IMR-90 (cell line): ENCODE data around the gene TMEFF1. TPM values are rescaled to one million over a fixed set of nuclear protein-coding genes. Genes with fewer than 3 reads are reported as not detected.

Experiments
- ATAC-seq: fragments of 200-7000 bp; cut with Tn5 transposase; 2 replicates; pipeline ENCODE4 v1.9.1; 2020; ENCODE audit warnings: low read depth, mild to moderate bottlenecking, moderate library complexity
- BruUV-seq: library from RNA; stranded (reverse); fragments of 400-500 nt; replicated peaks from 2 replicates; lab custom pipeline; 2021; lab: Mats Ljungman, UMichigan
- CTCF ChIA-PET: fragments of 300-600 bp; formaldehyde crosslinking; extraction: SDS; loops from one replicate; lab custom pipeline; 2021; ENCODE audit warnings: antibody characterized with exemption; lab: Yijun Ruan, JAX
- POLR2A ChIA-PET: fragments of 300-600 bp; sonication (Branson Sonifier 250); formaldehyde crosslinking; loops from one replicate; lab custom pipeline; 2022; ENCODE audit warnings: antibody characterized with exemption; ENCODE audit not compliant: unreplicated experiment; lab: Charles Lee
- DNase-seq: peaks from one replicate; pipeline ENCODE4 v3.0.0; 2013
- H2AFZ ChIP-seq: replicated peaks from 2 replicates; pipeline ENCODE3; 2013; ENCODE audit warnings: low read length, mild to moderate bottlenecking; ENCODE audit not compliant: poor library complexity
- H2AK5ac ChIP-seq: 2 replicates; pipeline ENCODE4 v1.6.1; 2013; ENCODE audit warnings: low read depth, low read length, inconsistent platforms
- H2AK9ac ChIP-seq: replicated peaks from 2 replicates; pipeline ENCODE3; 2013; ENCODE audit warnings: mild to moderate bottlenecking, low read depth, low read length, moderate library complexity; ENCODE audit not compliant: poor library complexity
- H2BK120ac ChIP-seq: 2 replicates; pipeline ENCODE4 v1.6.1; 2013; ENCODE audit warnings: low read depth, low read length, inconsistent platforms
- H2BK15ac ChIP-seq: 3 replicates; pipeline ENCODE4 v1.6.1; 2013; ENCODE audit warnings: low read depth, low read length, inconsistent platforms
- H2BK20ac ChIP-seq: 2 replicates; pipeline ENCODE4 v1.6.1; 2013; ENCODE audit warnings: low read depth, mild to moderate bottlenecking, inconsistent platforms, low read length, moderate library complexity
- H2BK5ac ChIP-seq: 2 replicates; pipeline ENCODE4 v1.6.1; 2013; ENCODE audit warnings: mild to moderate bottlenecking, low read depth, low read length, inconsistent platforms; ENCODE audit not compliant: poor library complexity, severe bottlenecking
- H3K14ac ChIP-seq: replicated peaks from 2 replicates; pipeline ENCODE4 v1.6.1; 2013; ENCODE audit warnings: low read depth, low read length, inconsistent platforms
- H3K18ac ChIP-seq: 2 replicates; pipeline ENCODE4 v1.6.1; 2013; ENCODE audit warnings: low read depth, low read length, control low read depth
- H3K23ac ChIP-seq: 2 replicates; pipeline ENCODE4 v1.6.1; 2013; ENCODE audit warnings: low read depth, low read length, inconsistent platforms
- H3K27ac ChIP-seq: 2 replicates; pipeline ENCODE4 v1.5.1; 2013; ENCODE audit warnings: mild to moderate bottlenecking, control low read depth, low read length; ENCODE audit not compliant: insufficient read depth
- H3K27me3 ChIP-seq: 2 replicates; pipeline ENCODE4 v1.6.1; 2013; ENCODE audit warnings: low read length; ENCODE audit not compliant: control insufficient read depth, insufficient read depth
- H3K36me3 ChIP-seq: 2 replicates; pipeline ENCODE4 v1.6.1; 2013; ENCODE audit warnings: low read length, mixed read lengths; ENCODE audit not compliant: control insufficient read depth, insufficient read depth
- H3K4ac ChIP-seq: 2 replicates; pipeline ENCODE4 v1.6.1; 2013; ENCODE audit warnings: low read depth, low read length, inconsistent platforms
- H3K4me1 ChIP-seq: 2 replicates; pipeline ENCODE4 v1.6.1; 2013; ENCODE audit warnings: low read length, mixed read lengths; ENCODE audit not compliant: control insufficient read depth, insufficient read depth
- H3K4me2 ChIP-seq: 2 replicates; pipeline ENCODE4 v1.6.1; 2013; ENCODE audit warnings: low read depth, mild to moderate bottlenecking, control low read depth, low read length, moderate library complexity
- H3K4me3 ChIP-seq: 2 replicates; pipeline ENCODE4 v1.5.1; 2013; ENCODE audit warnings: low read depth, mild to moderate bottlenecking, control low read depth, low read length, moderate library complexity; ENCODE audit not compliant: insufficient read depth
- H3K56ac ChIP-seq: 2 replicates; pipeline ENCODE4 v1.6.1; 2013; ENCODE audit warnings: low read length, inconsistent platforms; ENCODE audit not compliant: insufficient read depth; ENCODE audit errors: extremely low read depth
- H3K79me1 ChIP-seq, 2 experiments: 2 replicates each; pipeline ENCODE4 v1.6.1; 2013; ENCODE audit warnings: low read length in 2 of 2, inconsistent platforms in 1 of 2, low read depth in 1 of 2
- H3K9ac ChIP-seq: 2 replicates; pipeline ENCODE4 v1.6.1; 2013; ENCODE audit warnings: low read depth, low read length, control low read depth
- H3K9me1 ChIP-seq: 2 replicates; pipeline ENCODE4 v1.6.1; 2013; ENCODE audit warnings: low read length, inconsistent platforms; ENCODE audit not compliant: insufficient read depth
- H3K9me3 ChIP-seq: 2 replicates; pipeline ENCODE4 v1.6.1; 2013; ENCODE audit warnings: low read length; ENCODE audit not compliant: control insufficient read depth, insufficient read depth
- H4K20me1 ChIP-seq: 2 replicates; pipeline ENCODE4 v1.6.1; 2013; ENCODE audit warnings: low read length, inconsistent platforms; ENCODE audit not compliant: insufficient read depth
- H4K5ac ChIP-seq: 2 replicates; pipeline ENCODE4 v1.6.1; 2013; ENCODE audit warnings: mild to moderate bottlenecking, low read depth, low read length, control low read depth
- H4K8ac ChIP-seq, 2 experiments: 2 replicates each; pipeline ENCODE4 v1.6.1; 2013; ENCODE audit warnings: low read depth in 2 of 2, low read length in 2 of 2, control low read depth in 1 of 2, inconsistent platforms in 1 of 2
- H4K91ac ChIP-seq: 2 replicates; pipeline ENCODE4 v1.6.1; 2013; ENCODE audit warnings: low read depth, low read length, inconsistent platforms; ENCODE audit not compliant: insufficient read depth
- BHLHE40 ChIP-seq: fragments of 150-350 bp; IDR thresholded peaks from 2 replicates; pipeline ENCODE4 v1.6.1; 2016; ENCODE audit warnings: mild to moderate bottlenecking, low read depth, low read length
- CEBPB ChIP-seq: IDR thresholded peaks from 2 replicates; pipeline ENCODE4 v1.6.1; 2012; ENCODE audit warnings: low read depth, low read length, improper control_type of control experiment
- CHD1 ChIP-seq: IDR thresholded peaks from 2 replicates; pipeline ENCODE4 v1.6.1; 2012; ENCODE audit warnings: low read depth, low read length, improper control_type of control experiment
- CTCF ChIP-seq: conservative IDR thresholded peaks from 2 replicates; pipeline ENCODE4 v1.5.1; 2012; ENCODE audit warnings: mild to moderate bottlenecking, low read depth, low read length, improper control_type of control experiment
- FOS ChIP-seq: fragments of 150-350 bp; IDR thresholded peaks from 2 replicates; pipeline ENCODE4 v1.6.1; 2016; ENCODE audit warnings: low read depth, low read length
- MAFK ChIP-seq: IDR thresholded peaks from 2 replicates; pipeline ENCODE4 v1.6.1; 2012; ENCODE audit warnings: low read depth, low read length, improper control_type of control experiment
- MXI1 ChIP-seq: IDR thresholded peaks from 2 replicates; pipeline ENCODE4 v1.6.1; 2012; ENCODE audit warnings: low read depth, mild to moderate bottlenecking, low read length, moderate library complexity, borderline replicate concordance
- NFE2L2 ChIP-seq: fragments of 150-350 bp; IDR thresholded peaks from 2 replicates; pipeline ENCODE4 v1.6.1; 2016; ENCODE audit warnings: low read depth, mild to moderate bottlenecking, low read length
- POLR2A ChIP-seq: IDR thresholded peaks from 2 replicates; pipeline ENCODE4 v1.6.1; 2012; ENCODE audit warnings: mild to moderate bottlenecking, low read depth, low read length
- RAD21 ChIP-seq: IDR thresholded peaks from 2 replicates; pipeline ENCODE4 v1.6.1; 2012; ENCODE audit warnings: low read length, improper control_type of control experiment
- RCOR1 ChIP-seq: IDR thresholded peaks from 2 replicates; pipeline ENCODE4 v1.6.1; 2012; ENCODE audit warnings: mild to moderate bottlenecking, low read length, improper control_type of control experiment; ENCODE audit not compliant: insufficient replicate concordance
- RFX5 ChIP-seq: IDR thresholded peaks from 2 replicates; pipeline ENCODE4 v1.8.0; 2012; ENCODE audit warnings: low read depth, mild to moderate bottlenecking, low read length, moderate library complexity
- SMC3 ChIP-seq: fragments of 150-350 bp; IDR thresholded peaks from 2 replicates; pipeline ENCODE4 v1.6.1; 2016; ENCODE audit warnings: low read depth, mild to moderate bottlenecking, antibody characterized with exemption, low read length, moderate library complexity
- USF2 ChIP-seq: fragments of 150-350 bp; IDR thresholded peaks from 2 replicates; pipeline ENCODE4 v1.6.1; 2017; ENCODE audit warnings: mild to moderate bottlenecking, antibody characterized with exemption, low read length, low read depth
- WGBS, 2 experiments: methylation state at CpG; one replicate each; pipeline versions ENCODE4 v1.1.5 to v1.1.7; 2013; ENCODE audit warnings: missing lambda C conversion rate in 2 of 2; ENCODE audit not compliant: insufficient read length in 1 of 2; ENCODE audit errors: extremely low coverage in 2 of 2; 5-methylcytosine and 5-hydroxymethylcytosine counted together
- dilution Hi-C: fragments of 300-500 bp; cut with HindIII; formaldehyde crosslinking; loops from one replicate; pipeline ENCODE4 v1.14.3; 2018; ENCODE audit warnings: low sequenced_read_pairs; ENCODE audit not compliant: unreplicated experiment
- in situ Hi-C: fragments of 300-500 bp; cut with MboI; formaldehyde crosslinking; loops from 3 replicates; pipeline ENCODE4 v1.14.3; 2019; ENCODE audit warnings: low sequenced_read_pairs, inconsistent platforms, mixed read lengths
- intact Hi-C: fragments of 100-400 bp; cut with micrococcal nuclease; formaldehyde crosslinking; loops from 2 replicates; pipeline ENCODE4 v1.10.0; 2022
- polyA plus RNA-seq, 3 experiments: library from polyadenylated mRNA; depleted of rRNA; stranded (reverse); fragments of >200 nt; gene quantifications; 2 replicates each; pipeline ENCODE4 v1.2.3, GENCODE V29; 2012; ENCODE audit warnings: low replicate concordance in 1 of 3
- total RNA-seq: library from RNA; depleted of rRNA; stranded (reverse); fragments of >200 nt; gene quantifications from 2 replicates; pipeline ENCODE4 v1.2.3, GENCODE V29; 2012
- TF ChIP-seq, protein P1 (sequence below): fragments of 150-350 bp; IDR thresholded peaks from 2 replicates; pipeline ENCODE4 v1.6.1; 2016; ENCODE audit warnings: low read depth, mild to moderate bottlenecking, low read length, moderate library complexity, borderline replicate concordance

TMEFF1 gene
- total and polyA plus RNA-seq, 2 of the 4 experiments (the other 2 are of a cell fraction), result 0.62 to 0.90 TPM

GRCh38 chr9:100468041-100468440 is 4.9 kb upstream of the TMEFF1 start:
- no peak overlapping the region for H3K4me2 ChIP-seq
- H4K91ac ChIP-seq, result no peak overlapping the region
- H3K4ac ChIP-seq, result no peak overlapping the region
- BruUV-seq, result no TSS peak
- in situ Hi-C loops, result no loop called here
- DNase-seq, result no peak
- intact Hi-C loops, result no loop called here
- H3K4me3 ChIP-seq, result no peak overlapping the region
- H3K14ac ChIP-seq, result no peak overlapping the region
- no peak overlapping the region for H4K8ac ChIP-seq
- H3K9ac ChIP-seq, result no peak overlapping the region
- no peaks in the 10 kb centered on the region for H3K36me3 ChIP-seq
- no peaks in the 10 kb centered on the region for H3K9me3 ChIP-seq
- no peak overlapping the region for H2AFZ ChIP-seq
- POLR2A ChIA-PET, result no interaction called here
- no peak overlapping the region for H3K18ac ChIP-seq
- no peaks in the 10 kb centered on the region for H3K27me3 ChIP-seq
- CTCF ChIA-PET, result interaction anchor here (0.6 kb wide), 1 partner anchor 580 kb away, joined by 3 read pairs; no protein-coding TSS in a partner anchor
- H3K4me1 ChIP-seq, result no peaks in the 10 kb centered on the region
- H2BK120ac ChIP-seq, result no peak overlapping the region
- H3K79me1 ChIP-seq, result peaks cover 14 to 16% of the 10 kb centered on the region in 2 experiments
- dilution Hi-C loops, result no loop called here
- H4K20me1 ChIP-seq, result no peaks in the 10 kb centered on the region; the same call in 1 of the 2 replicates
- no peak overlapping the region for H3K27ac ChIP-seq
- no peak overlapping the region for H2AK5ac ChIP-seq
- no peak for ATAC-seq
- no peak overlapping the region for H2BK20ac ChIP-seq
- H4K5ac ChIP-seq, result no peak overlapping the region
- H3K9me1 ChIP-seq, result peaks cover 5% of the 10 kb centered on the region; the same call in 1 of the 2 replicates
- no peak overlapping the region for H2AK9ac ChIP-seq
- TF ChIP-seq CEBPB (no peak), FOS (no peak), CHD1 (no peak), RFX5 (no peak), RCOR1 (no peak), SMC3 (no peak), MAFK (no peak), RAD21 (no peak), POLR2A (no peak), MXI1 (no peak), NFE2L2 (no peak), USF2 (no peak), BHLHE40 (no peak), CTCF (no peak)
- TF ChIP-seq, protein P1, sequence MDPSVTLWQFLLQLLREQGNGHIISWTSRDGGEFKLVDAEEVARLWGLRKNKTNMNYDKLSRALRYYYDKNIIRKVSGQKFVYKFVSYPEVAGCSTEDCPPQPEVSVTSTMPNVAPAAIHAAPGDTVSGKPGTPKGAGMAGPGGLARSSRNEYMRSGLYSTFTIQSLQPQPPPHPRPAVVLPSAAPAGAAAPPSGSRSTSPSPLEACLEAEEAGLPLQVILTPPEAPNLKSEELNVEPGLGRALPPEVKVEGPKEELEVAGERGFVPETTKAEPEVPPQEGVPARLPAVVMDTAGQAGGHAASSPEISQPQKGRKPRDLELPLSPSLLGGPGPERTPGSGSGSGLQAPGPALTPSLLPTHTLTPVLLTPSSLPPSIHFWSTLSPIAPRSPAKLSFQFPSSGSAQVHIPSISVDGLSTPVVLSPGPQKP, result no peak
- no peak overlapping the region for H2BK5ac ChIP-seq
- no peak overlapping the region for H3K56ac ChIP-seq
- no peak overlapping the region for H2BK15ac ChIP-seq
- no CpG with 5 or more reads among the region's 6 CpGs for WGBS, 2 experiments
- no peak overlapping the region for H3K23ac ChIP-seq
